IMR-90 (cell line): ENCODE measurements around the gene LRRC41. TPM values are rescaled to one million over a fixed set of nuclear protein-coding genes. Genes with fewer than 3 reads are reported as not detected.

Experiments
- ATAC-seq: fragments of 200-7000 bp; cut with Tn5 transposase; 2 replicates; pipeline ENCODE4 v1.9.1; 2020; ENCODE audit warnings: low read depth, mild to moderate bottlenecking, moderate library complexity
- BruUV-seq: library from RNA; stranded (reverse); fragments of 400-500 nt; replicated peaks from 2 replicates; lab custom pipeline; 2021; lab: Mats Ljungman, UMichigan
- CTCF ChIA-PET: fragments of 300-600 bp; formaldehyde crosslinking; extraction: SDS; loops from one replicate; lab custom pipeline; 2021; ENCODE audit warnings: antibody characterized with exemption; lab: Yijun Ruan, JAX
- POLR2A ChIA-PET: fragments of 300-600 bp; sonication (Branson Sonifier 250); formaldehyde crosslinking; loops from one replicate; lab custom pipeline; 2022; ENCODE audit warnings: antibody characterized with exemption; ENCODE audit not compliant: unreplicated experiment; lab: Charles Lee
- DNase-seq: peaks from one replicate; pipeline ENCODE4 v3.0.0; 2013
- H2AFZ ChIP-seq: replicated peaks from 2 replicates; pipeline ENCODE3; 2013; ENCODE audit warnings: low read length, mild to moderate bottlenecking; ENCODE audit not compliant: poor library complexity
- H2AK5ac ChIP-seq: 2 replicates; pipeline ENCODE4 v1.6.1; 2013; ENCODE audit warnings: low read depth, low read length, inconsistent platforms
- H2AK9ac ChIP-seq: replicated peaks from 2 replicates; pipeline ENCODE3; 2013; ENCODE audit warnings: mild to moderate bottlenecking, low read depth, low read length, moderate library complexity; ENCODE audit not compliant: poor library complexity
- H2BK120ac ChIP-seq: 2 replicates; pipeline ENCODE4 v1.6.1; 2013; ENCODE audit warnings: low read depth, low read length, inconsistent platforms
- H2BK15ac ChIP-seq: 3 replicates; pipeline ENCODE4 v1.6.1; 2013; ENCODE audit warnings: low read depth, low read length, inconsistent platforms
- H2BK20ac ChIP-seq: 2 replicates; pipeline ENCODE4 v1.6.1; 2013; ENCODE audit warnings: low read depth, mild to moderate bottlenecking, inconsistent platforms, low read length, moderate library complexity
- H2BK5ac ChIP-seq: 2 replicates; pipeline ENCODE4 v1.6.1; 2013; ENCODE audit warnings: mild to moderate bottlenecking, low read depth, low read length, inconsistent platforms; ENCODE audit not compliant: poor library complexity, severe bottlenecking
- H3K14ac ChIP-seq: replicated peaks from 2 replicates; pipeline ENCODE4 v1.6.1; 2013; ENCODE audit warnings: low read depth, low read length, inconsistent platforms
- H3K18ac ChIP-seq: 2 replicates; pipeline ENCODE4 v1.6.1; 2013; ENCODE audit warnings: low read depth, low read length, control low read depth
- H3K23ac ChIP-seq: 2 replicates; pipeline ENCODE4 v1.6.1; 2013; ENCODE audit warnings: low read depth, low read length, inconsistent platforms
- H3K27ac ChIP-seq: 2 replicates; pipeline ENCODE4 v1.5.1; 2013; ENCODE audit warnings: mild to moderate bottlenecking, control low read depth, low read length; ENCODE audit not compliant: insufficient read depth
- H3K27me3 ChIP-seq: 2 replicates; pipeline ENCODE4 v1.6.1; 2013; ENCODE audit warnings: low read length; ENCODE audit not compliant: control insufficient read depth, insufficient read depth
- H3K36me3 ChIP-seq: 2 replicates; pipeline ENCODE4 v1.6.1; 2013; ENCODE audit warnings: low read length, mixed read lengths; ENCODE audit not compliant: control insufficient read depth, insufficient read depth
- H3K4ac ChIP-seq: 2 replicates; pipeline ENCODE4 v1.6.1; 2013; ENCODE audit warnings: low read depth, low read length, inconsistent platforms
- H3K4me1 ChIP-seq: 2 replicates; pipeline ENCODE4 v1.6.1; 2013; ENCODE audit warnings: low read length, mixed read lengths; ENCODE audit not compliant: control insufficient read depth, insufficient read depth
- H3K4me2 ChIP-seq: 2 replicates; pipeline ENCODE4 v1.6.1; 2013; ENCODE audit warnings: low read depth, mild to moderate bottlenecking, control low read depth, low read length, moderate library complexity
- H3K4me3 ChIP-seq: 2 replicates; pipeline ENCODE4 v1.5.1; 2013; ENCODE audit warnings: low read depth, mild to moderate bottlenecking, control low read depth, low read length, moderate library complexity; ENCODE audit not compliant: insufficient read depth
- H3K56ac ChIP-seq: 2 replicates; pipeline ENCODE4 v1.6.1; 2013; ENCODE audit warnings: low read length, inconsistent platforms; ENCODE audit not compliant: insufficient read depth; ENCODE audit errors: extremely low read depth
- H3K79me1 ChIP-seq, 2 experiments: 2 replicates each; pipeline ENCODE4 v1.6.1; 2013; ENCODE audit warnings: low read length in 2 of 2, inconsistent platforms in 1 of 2, low read depth in 1 of 2
- H3K9ac ChIP-seq: 2 replicates; pipeline ENCODE4 v1.6.1; 2013; ENCODE audit warnings: low read depth, low read length, control low read depth
- H3K9me1 ChIP-seq: 2 replicates; pipeline ENCODE4 v1.6.1; 2013; ENCODE audit warnings: low read length, inconsistent platforms; ENCODE audit not compliant: insufficient read depth
- H3K9me3 ChIP-seq: 2 replicates; pipeline ENCODE4 v1.6.1; 2013; ENCODE audit warnings: low read length; ENCODE audit not compliant: control insufficient read depth, insufficient read depth
- H4K20me1 ChIP-seq: 2 replicates; pipeline ENCODE4 v1.6.1; 2013; ENCODE audit warnings: low read length, inconsistent platforms; ENCODE audit not compliant: insufficient read depth
- H4K5ac ChIP-seq: 2 replicates; pipeline ENCODE4 v1.6.1; 2013; ENCODE audit warnings: mild to moderate bottlenecking, low read depth, low read length, control low read depth
- H4K8ac ChIP-seq, 2 experiments: 2 replicates each; pipeline ENCODE4 v1.6.1; 2013; ENCODE audit warnings: low read depth in 2 of 2, low read length in 2 of 2, control low read depth in 1 of 2, inconsistent platforms in 1 of 2
- H4K91ac ChIP-seq: 2 replicates; pipeline ENCODE4 v1.6.1; 2013; ENCODE audit warnings: low read depth, low read length, inconsistent platforms; ENCODE audit not compliant: insufficient read depth
- BHLHE40 ChIP-seq: fragments of 150-350 bp; IDR thresholded peaks from 2 replicates; pipeline ENCODE4 v1.6.1; 2016; ENCODE audit warnings: mild to moderate bottlenecking, low read depth, low read length
- CEBPB ChIP-seq: IDR thresholded peaks from 2 replicates; pipeline ENCODE4 v1.6.1; 2012; ENCODE audit warnings: low read depth, low read length, improper control_type of control experiment
- CHD1 ChIP-seq: IDR thresholded peaks from 2 replicates; pipeline ENCODE4 v1.6.1; 2012; ENCODE audit warnings: low read depth, low read length, improper control_type of control experiment
- ELK1 ChIP-seq: fragments of 150-350 bp; IDR thresholded peaks from 2 replicates; pipeline ENCODE4 v1.6.1; 2016; ENCODE audit warnings: low read depth, mild to moderate bottlenecking, low read length, moderate library complexity, borderline replicate concordance
- FOS ChIP-seq: fragments of 150-350 bp; IDR thresholded peaks from 2 replicates; pipeline ENCODE4 v1.6.1; 2016; ENCODE audit warnings: low read depth, low read length
- MAFK ChIP-seq: IDR thresholded peaks from 2 replicates; pipeline ENCODE4 v1.6.1; 2012; ENCODE audit warnings: low read depth, low read length, improper control_type of control experiment
- MAZ ChIP-seq: IDR thresholded peaks from 2 replicates; pipeline ENCODE4 v1.6.1; 2012; ENCODE audit warnings: low read depth, mild to moderate bottlenecking, low read length, improper control_type of control experiment, moderate library complexity, borderline replicate concordance
- MXI1 ChIP-seq: IDR thresholded peaks from 2 replicates; pipeline ENCODE4 v1.6.1; 2012; ENCODE audit warnings: low read depth, mild to moderate bottlenecking, low read length, moderate library complexity, borderline replicate concordance
- NFE2L2 ChIP-seq: fragments of 150-350 bp; IDR thresholded peaks from 2 replicates; pipeline ENCODE4 v1.6.1; 2016; ENCODE audit warnings: low read depth, mild to moderate bottlenecking, low read length
- POLR2A ChIP-seq: IDR thresholded peaks from 2 replicates; pipeline ENCODE4 v1.6.1; 2012; ENCODE audit warnings: mild to moderate bottlenecking, low read depth, low read length
- RAD21 ChIP-seq: IDR thresholded peaks from 2 replicates; pipeline ENCODE4 v1.6.1; 2012; ENCODE audit warnings: low read length, improper control_type of control experiment
- RCOR1 ChIP-seq: IDR thresholded peaks from 2 replicates; pipeline ENCODE4 v1.6.1; 2012; ENCODE audit warnings: mild to moderate bottlenecking, low read length, improper control_type of control experiment; ENCODE audit not compliant: insufficient replicate concordance
- RFX5 ChIP-seq: IDR thresholded peaks from 2 replicates; pipeline ENCODE4 v1.8.0; 2012; ENCODE audit warnings: low read depth, mild to moderate bottlenecking, low read length, moderate library complexity
- SMC3 ChIP-seq: fragments of 150-350 bp; IDR thresholded peaks from 2 replicates; pipeline ENCODE4 v1.6.1; 2016; ENCODE audit warnings: low read depth, mild to moderate bottlenecking, antibody characterized with exemption, low read length, moderate library complexity
- USF2 ChIP-seq: fragments of 150-350 bp; IDR thresholded peaks from 2 replicates; pipeline ENCODE4 v1.6.1; 2017; ENCODE audit warnings: mild to moderate bottlenecking, antibody characterized with exemption, low read length, low read depth
- dilution Hi-C: fragments of 300-500 bp; cut with HindIII; formaldehyde crosslinking; loops from one replicate; pipeline ENCODE4 v1.14.3; 2018; ENCODE audit warnings: low sequenced_read_pairs; ENCODE audit not compliant: unreplicated experiment
- in situ Hi-C: fragments of 300-500 bp; cut with MboI; formaldehyde crosslinking; loops from 3 replicates; pipeline ENCODE4 v1.14.3; 2019; ENCODE audit warnings: low sequenced_read_pairs, inconsistent platforms, mixed read lengths
- intact Hi-C: fragments of 100-400 bp; cut with micrococcal nuclease; formaldehyde crosslinking; loops from 2 replicates; pipeline ENCODE4 v1.10.0; 2022
- polyA plus RNA-seq, 3 experiments: library from polyadenylated mRNA; depleted of rRNA; stranded (reverse); fragments of >200 nt; gene quantifications; 2 replicates each; pipeline ENCODE4 v1.2.3, GENCODE V29; 2012; ENCODE audit warnings: low replicate concordance in 1 of 3
- total RNA-seq: library from RNA; depleted of rRNA; stranded (reverse); fragments of >200 nt; gene quantifications from 2 replicates; pipeline ENCODE4 v1.2.3, GENCODE V29; 2012
- TF ChIP-seq, protein P1 (sequence below): conservative IDR thresholded peaks from 2 replicates; pipeline ENCODE4 v1.5.1; 2012; ENCODE audit warnings: mild to moderate bottlenecking, low read depth, low read length, improper control_type of control experiment

Gene LRRC41
- total and polyA plus RNA-seq, 2 of the 4 experiments (the other 2 are of a cell fraction) = 67.6 to 83.2 TPM

DNA sequence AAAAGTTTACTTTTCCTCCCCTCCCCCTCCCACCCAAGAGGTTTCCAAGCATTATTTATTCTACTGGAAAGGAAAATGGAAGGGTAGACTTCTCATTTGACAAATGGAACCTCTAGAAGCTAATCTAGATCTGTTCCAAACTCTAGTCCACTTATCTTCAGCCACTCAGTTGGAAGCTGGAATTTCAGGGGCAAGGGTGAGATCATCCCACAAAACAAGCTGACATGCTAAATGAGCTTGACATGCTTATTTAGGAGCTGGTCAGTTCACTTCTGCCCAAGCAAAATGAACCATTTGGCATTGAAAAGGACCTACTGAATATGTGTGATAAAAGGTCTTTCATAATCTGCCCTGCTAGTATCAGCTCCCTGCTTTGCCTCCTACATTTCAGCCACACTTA is 5.0 kb downstream of the LRRC41 start:
- H3K27ac ChIP-seq = no peak overlapping the region
- H2BK5ac ChIP-seq = no peak overlapping the region
- H3K79me1 ChIP-seq = peaks cover 28 to 60% of the 10 kb centered on the region in 2 experiments
- in situ Hi-C loops (no loop called here), intact Hi-C loops (no loop called here), dilution Hi-C loops (no loop called here)
- no peak overlapping the region for H2AK9ac ChIP-seq
- POLR2A ChIA-PET = no interaction called here
- H2BK20ac ChIP-seq = no peak overlapping the region
- H3K36me3 ChIP-seq = peaks cover 34% of the 10 kb centered on the region
- H3K4me1 ChIP-seq = peaks cover 5% of the 10 kb centered on the region
- peaks cover 15% of the 10 kb centered on the region for H3K9me1 ChIP-seq
- no peak for ATAC-seq
- no peak overlapping the region for H2AFZ ChIP-seq
- DNase-seq = no peak
- H4K8ac ChIP-seq = no peak overlapping the region
- no peaks in the 10 kb centered on the region for H3K27me3 ChIP-seq
- no peak overlapping the region for H3K4me2 ChIP-seq
- peak overlapping the region; percentile 13; the same call in 1 of the 2 replicates for H3K23ac ChIP-seq
- H3K4me3 ChIP-seq = no peak overlapping the region
- no peak for TF ChIP-seq RFX5
- no peak for TF ChIP-seq MAFK
- no peak for TF ChIP-seq MAZ
- no peak for TF ChIP-seq POLR2A
- TF ChIP-seq, protein P1, sequence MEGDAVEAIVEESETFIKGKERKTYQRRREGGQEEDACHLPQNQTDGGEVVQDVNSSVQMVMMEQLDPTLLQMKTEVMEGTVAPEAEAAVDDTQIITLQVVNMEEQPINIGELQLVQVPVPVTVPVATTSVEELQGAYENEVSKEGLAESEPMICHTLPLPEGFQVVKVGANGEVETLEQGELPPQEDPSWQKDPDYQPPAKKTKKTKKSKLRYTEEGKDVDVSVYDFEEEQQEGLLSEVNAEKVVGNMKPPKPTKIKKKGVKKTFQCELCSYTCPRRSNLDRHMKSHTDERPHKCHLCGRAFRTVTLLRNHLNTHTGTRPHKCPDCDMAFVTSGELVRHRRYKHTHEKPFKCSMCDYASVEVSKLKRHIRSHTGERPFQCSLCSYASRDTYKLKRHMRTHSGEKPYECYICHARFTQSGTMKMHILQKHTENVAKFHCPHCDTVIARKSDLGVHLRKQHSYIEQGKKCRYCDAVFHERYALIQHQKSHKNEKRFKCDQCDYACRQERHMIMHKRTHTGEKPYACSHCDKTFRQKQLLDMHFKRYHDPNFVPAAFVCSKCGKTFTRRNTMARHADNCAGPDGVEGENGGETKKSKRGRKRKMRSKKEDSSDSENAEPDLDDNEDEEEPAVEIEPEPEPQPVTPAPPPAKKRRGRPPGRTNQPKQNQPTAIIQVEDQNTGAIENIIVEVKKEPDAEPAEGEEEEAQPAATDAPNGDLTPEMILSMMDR = no peak
- TF ChIP-seq FOS = no peak
- TF ChIP-seq BHLHE40 = no peak
- TF ChIP-seq SMC3 = no peak
- no peak for TF ChIP-seq USF2
- no peak for TF ChIP-seq CHD1
- TF ChIP-seq RAD21 = no peak
- no peak for TF ChIP-seq ELK1
- no peak for TF ChIP-seq NFE2L2
- no peak for TF ChIP-seq RCOR1
- TF ChIP-seq MXI1 = no peak
- TF ChIP-seq CEBPB = no peak
- H4K20me1 ChIP-seq = peaks cover 25% of the 10 kb centered on the region
- no peak overlapping the region for H2AK5ac ChIP-seq
- no peak overlapping the region for H4K5ac ChIP-seq
- H3K9ac ChIP-seq = no peak overlapping the region
- no peak overlapping the region for H2BK120ac ChIP-seq
- H3K4ac ChIP-seq = no peak overlapping the region
- H3K14ac ChIP-seq = no peak overlapping the region
- no peak overlapping the region for H4K91ac ChIP-seq
- no peak overlapping the region for H3K56ac ChIP-seq
- no peak overlapping the region for H2BK15ac ChIP-seq
- no TSS peak for BruUV-seq
- CTCF ChIA-PET = no interaction called here
- H3K9me3 ChIP-seq = no peaks in the 10 kb centered on the region
- H3K18ac ChIP-seq = no peak overlapping the region
